BLaER1 treated with 17β-estradiol and CSF1 and Interleukin-3, amounts not matched to agents 10 nM and 100 nM (cell line): ENCODE results near the gene CHD2.
"Not testable (repeated sequence)": the region's sequence is repeated elsewhere in the genome, so short reads cannot be mapped to it uniquely, and the experiment has no call there.

Experiments used
- H3K27ac ChIP-seq, 11 experiments: shearing (Covaris generic); formaldehyde crosslinking; 2 replicates each; pipeline ENCODE4 v1.8.1; 2022
- H3K27me3 ChIP-seq, 11 experiments: shearing (Covaris generic); formaldehyde crosslinking; 2 replicates each; pipeline ENCODE4 v1.8.1; 2022
- H3K36me3 ChIP-seq, 11 experiments: shearing (Covaris generic); formaldehyde crosslinking; 2 replicates each; pipeline ENCODE4 v1.8.1; 2022
- H3K4me1 ChIP-seq, 10 experiments: shearing (Covaris generic); formaldehyde crosslinking; 2 replicates each; pipeline ENCODE4 v1.8.1; 2022
- H3K4me2 ChIP-seq, 11 experiments: shearing (Covaris generic); formaldehyde crosslinking; 2 replicates each; pipeline ENCODE4 v1.8.1; 2022
- H3K4me3 ChIP-seq, 10 experiments: shearing (Covaris generic); formaldehyde crosslinking; 2 replicates each; pipeline ENCODE4 v1.8.1; 2022
- H3K9ac ChIP-seq, 11 experiments: shearing (Covaris generic); formaldehyde crosslinking; 2 replicates each; pipeline ENCODE4 v1.8.1; 2022
- H3K9me3 ChIP-seq, 11 experiments: shearing (Covaris generic); formaldehyde crosslinking; replicated peaks in 1 of 11; 2 replicates each; pipeline ENCODE4 v1.8.1; 2022
- H4K20me1 ChIP-seq, 11 experiments: shearing (Covaris generic); formaldehyde crosslinking; 2 replicates each; pipeline ENCODE4 v1.8.1; 2022
- Cebpa-rat ChIP-seq, 11 experiments: shearing (Covaris generic); IDR thresholded peaks; 2 replicates each; pipeline ENCODE4 v1.8.1; 2022

The CHD2 gene

GRCh38 chr15:93058128-93058527 is 158.0 kb downstream of the CHD2 start:
- Histone ChIP-seq H3K4me3 (no peak overlapping the region), H4K20me1 (peaks cover 0 to 94% (median 9%) of the 10 kb centered on the region in 11 experiments; a peak in 10 of 22 replicates), H3K4me1 (peaks cover 6 to 64% (median 42%) of the 10 kb centered on the region in 10 experiments; a peak in 17 of 20 replicates), H3K9ac (peak overlapping the region in 1 of 11 experiments; percentile 13; a peak in 1 of 22 replicates), H3K36me3 (peaks cover 0 to 78% (median 25%) of the 10 kb centered on the region in 11 experiments; a peak in 12 of 22 replicates), H3K9me3 (no peaks in the 10 kb centered on the region), H3K27ac (peak overlapping the region in 2 of 11 experiments; percentile 9 to 41; a peak in 2 of 22 replicates), H3K4me2 (0 out of 22 replicates have a peak overlapping the region, but pooled peaks of 1 of the 11 experiments have one; percentile 8), H3K27me3 (peaks cover 0 to 5% (median 0%) of the 10 kb centered on the region in 11 experiments; a peak in 1 of 22 replicates)
- no peak for TF ChIP-seq Cebpa-rat (IDR thresholded peaks at IDR 0.05)

- no peak for TF ChIP-seq Cebpa-rat (IDR thresholded peaks at IDR 0.05)
- peak overlapping the region in 2 of 11 experiments; percentile 9 to 38; a peak in 1 of 22 replicates for H3K9ac ChIP-seq
- H3K4me2 ChIP-seq = no peak overlapping the region
- no peaks in the 10 kb centered on the region for H3K9me3 ChIP-seq
- H3K4me1 ChIP-seq = peaks cover 6 to 67% (median 50%) of the 10 kb centered on the region in 10 experiments; a peak in 18 of 20 replicates
- peaks cover 0 to 79% (median 25%) of the 10 kb centered on the region in 11 experiments; a peak in 12 of 22 replicates for H3K36me3 ChIP-seq
- no peak overlapping the region for H3K4me3 ChIP-seq
- peak overlapping the region in 1 of 11 experiments; percentile 31; a peak in 2 of 22 replicates for H3K27ac ChIP-seq
- peaks cover 0 to 97% (median 12%) of the 10 kb centered on the region in 11 experiments; a peak in 10 of 22 replicates for H4K20me1 ChIP-seq
- H3K27me3 ChIP-seq = peaks cover 0 to 8% (median 0%) of the 10 kb centered on the region in 11 experiments; a peak in 3 of 22 replicates
Measured at GRCh38 chr15:93058904-93059427, 158.8 kb downstream of the CHD2 start.

GRCh38 chr15:93059442-93059841 is 159.3 kb downstream of the CHD2 start:
- peak overlapping the region in 2 of 11 experiments; percentile 9 to 38; a peak in 1 of 22 replicates for H3K9ac ChIP-seq
- TF ChIP-seq Cebpa-rat (IDR thresholded peaks at IDR 0.05) = no peak
- H3K27ac ChIP-seq = peak overlapping the region in 1 of 11 experiments; percentile 31; a peak in 2 of 22 replicates
- no peaks in the 10 kb centered on the region for H3K9me3 ChIP-seq
- peaks cover 0 to 79% (median 25%) of the 10 kb centered on the region in 11 experiments; a peak in 12 of 22 replicates for H3K36me3 ChIP-seq
- H3K4me2 ChIP-seq = no peak overlapping the region
- peaks cover 0 to 97% (median 17%) of the 10 kb centered on the region in 11 experiments; a peak in 9 of 22 replicates for H4K20me1 ChIP-seq
- H3K4me3 ChIP-seq = no peak overlapping the region
- H3K4me1 ChIP-seq = peaks cover 6 to 72% (median 55%) of the 10 kb centered on the region in 10 experiments; a peak in 18 of 20 replicates
- peaks cover 0 to 13% (median 0%) of the 10 kb centered on the region in 11 experiments; a peak in 3 of 22 replicates for H3K27me3 ChIP-seq

DNA sequence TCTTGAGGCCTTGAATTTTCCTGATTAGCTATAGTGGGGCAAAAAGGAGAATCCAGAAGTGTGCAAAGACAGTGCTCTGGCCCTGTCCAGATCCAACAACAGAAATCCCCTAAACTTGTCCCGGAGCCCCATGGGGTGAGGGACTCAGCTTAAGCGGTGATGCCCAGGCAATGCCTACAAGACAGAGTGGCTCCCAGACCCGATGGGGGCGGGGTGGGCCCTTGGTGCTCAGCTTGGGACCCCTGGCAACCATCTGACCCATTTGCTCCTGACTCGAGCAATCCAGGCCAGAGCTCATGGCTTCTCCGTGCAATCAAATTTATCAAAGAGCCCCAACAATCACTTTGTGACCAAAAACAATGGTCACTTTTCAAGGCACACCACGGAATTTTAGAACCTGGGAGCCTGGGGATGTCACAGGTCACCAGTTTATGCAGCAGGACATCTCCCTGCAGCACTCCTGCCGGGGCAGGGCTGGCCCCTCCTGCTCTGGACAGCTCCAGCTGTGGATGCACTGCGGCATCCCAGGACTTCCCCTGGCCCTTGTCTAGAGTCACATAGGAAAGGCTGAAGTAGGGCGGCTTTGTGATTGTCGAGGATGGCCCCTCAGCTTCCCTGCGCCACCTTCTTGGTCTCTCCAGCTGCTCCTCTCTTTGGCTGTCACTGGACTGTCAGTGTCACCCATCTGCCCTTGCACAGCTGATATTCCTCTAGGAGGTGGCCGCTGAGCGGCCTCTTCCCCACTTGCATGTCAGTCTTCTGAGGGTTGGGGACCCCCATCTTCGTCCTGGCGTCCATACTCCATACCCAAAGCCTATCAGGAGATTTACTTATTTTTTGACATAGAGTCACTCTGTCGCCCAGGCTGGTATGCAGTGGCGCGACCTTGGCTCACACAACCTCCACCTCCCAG is 160.5 kb downstream of the CHD2 start:
- H3K9ac ChIP-seq = peak overlapping the region in 3 of 11 experiments; percentile 2 to 52 (median 28); a peak in 1 of 22 replicates
- H3K4me1 ChIP-seq = peaks cover 6 to 78% (median 63%) of the 10 kb centered on the region in 10 experiments; a peak in 18 of 20 replicates

GRCh38 chr15:93062628-93063261 is 162.6 kb downstream of the CHD2 start:
- not testable (repeated sequence) for H3K4me3 ChIP-seq, H3K9me3 ChIP-seq
- Histone ChIP-seq H4K20me1 (peaks cover 0 to 97% (median 10%) of the 10 kb centered on the region in 11 experiments; a peak in 10 of 22 replicates), H3K36me3 (peaks cover 0 to 75% (median 26%) of the 10 kb centered on the region in 11 experiments; a peak in 14 of 22 replicates), H3K27me3 (peaks cover 0 to 16% (median 0%) of the 10 kb centered on the region in 11 experiments; a peak in 3 of 22 replicates), H3K4me1 (peaks cover 6 to 73% (median 59%) of the 10 kb centered on the region in 10 experiments; a peak in 18 of 20 replicates), H3K27ac (peak overlapping the region in 1 of 11 experiments; percentile 17; a peak in 1 of 22 replicates), H3K9ac (peak overlapping the region in 3 of 11 experiments; percentile 15 to 50 (median 23); a peak in 3 of 22 replicates), H3K4me2 (peak overlapping the region in 9 of 11 experiments; percentile 44 to 82 (median 70); a peak in 18 of 22 replicates)

More for the DNA sequence above, 160.5 kb downstream of the CHD2 start:
- H3K4me2 ChIP-seq = peak overlapping the region in 9 of 11 experiments; percentile 44 to 75 (median 64); a peak in 15 of 22 replicates
- peak overlapping the region in 1 of 11 experiments; percentile 25; a peak in 1 of 22 replicates for H3K27ac ChIP-seq
- H3K9me3 ChIP-seq = no peaks in the 10 kb centered on the region
- peaks cover 0 to 16% (median 0%) of the 10 kb centered on the region in 11 experiments; a peak in 3 of 22 replicates for H3K27me3 ChIP-seq
- peaks cover 0 to 75% (median 22%) of the 10 kb centered on the region in 11 experiments; a peak in 13 of 22 replicates for H3K36me3 ChIP-seq
- H4K20me1 ChIP-seq = peaks cover 0 to 97% (median 17%) of the 10 kb centered on the region in 11 experiments; a peak in 9 of 22 replicates
- TF ChIP-seq Cebpa-rat (IDR thresholded peaks at IDR 0.05) = no peak
- H3K4me3 ChIP-seq = no peak overlapping the region

- H3K4me1 ChIP-seq = peaks cover 6 to 76% (median 55%) of the 10 kb centered on the region in 10 experiments; a peak in 18 of 20 replicates
Measured at GRCh38 chr15:93063262-93063671, 163.1 kb downstream of the CHD2 start.

More at GRCh38 chr15:93063262-93063671, 163.1 kb downstream of the CHD2 start:
- H4K20me1 ChIP-seq = peaks cover 0 to 97% (median 6%) of the 10 kb centered on the region in 11 experiments; a peak in 10 of 22 replicates
- H3K27ac ChIP-seq = peak overlapping the region in 2 of 11 experiments; percentile 8 to 38; a peak in 1 of 22 replicates
- H3K4me3 ChIP-seq = no peak overlapping the region
- peak overlapping the region in 9 of 11 experiments; percentile 44 to 82 (median 70); a peak in 18 of 22 replicates for H3K4me2 ChIP-seq
- peak overlapping the region in 3 of 11 experiments; percentile 15 to 50 (median 31); a peak in 2 of 22 replicates for H3K9ac ChIP-seq
- peaks cover 0 to 75% (median 26%) of the 10 kb centered on the region in 11 experiments; a peak in 14 of 22 replicates for H3K36me3 ChIP-seq
- peaks cover 0 to 16% (median 0%) of the 10 kb centered on the region in 11 experiments; a peak in 3 of 22 replicates for H3K27me3 ChIP-seq
- H3K9me3 ChIP-seq = no peaks in the 10 kb centered on the region
- TF ChIP-seq Cebpa-rat (IDR thresholded peaks at IDR 0.05) = no peak
